HL-60/S4 treated with phorbol 12-myristate 13-acetate at 8.2 ng/mL for 4 days and 3 days (cell line): ENCODE measurements around the gene FBXO48.

Experiments used
- in situ Hi-C: fragments of 300-500 bp; cut with MboI; formaldehyde crosslinking; loops from 2 replicates; pipeline ENCODE4 v1.15.0; 2022; ENCODE audit warnings: low sequenced_read_pairs

FBXO48 gene, protein sequence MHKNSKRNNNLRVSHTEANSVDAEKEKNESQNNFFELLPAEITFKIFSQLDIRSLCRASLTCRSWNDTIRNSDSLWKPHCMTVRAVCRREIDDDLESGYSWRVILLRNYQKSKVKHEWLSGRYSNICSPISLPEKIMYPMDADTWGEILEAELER

DNA sequence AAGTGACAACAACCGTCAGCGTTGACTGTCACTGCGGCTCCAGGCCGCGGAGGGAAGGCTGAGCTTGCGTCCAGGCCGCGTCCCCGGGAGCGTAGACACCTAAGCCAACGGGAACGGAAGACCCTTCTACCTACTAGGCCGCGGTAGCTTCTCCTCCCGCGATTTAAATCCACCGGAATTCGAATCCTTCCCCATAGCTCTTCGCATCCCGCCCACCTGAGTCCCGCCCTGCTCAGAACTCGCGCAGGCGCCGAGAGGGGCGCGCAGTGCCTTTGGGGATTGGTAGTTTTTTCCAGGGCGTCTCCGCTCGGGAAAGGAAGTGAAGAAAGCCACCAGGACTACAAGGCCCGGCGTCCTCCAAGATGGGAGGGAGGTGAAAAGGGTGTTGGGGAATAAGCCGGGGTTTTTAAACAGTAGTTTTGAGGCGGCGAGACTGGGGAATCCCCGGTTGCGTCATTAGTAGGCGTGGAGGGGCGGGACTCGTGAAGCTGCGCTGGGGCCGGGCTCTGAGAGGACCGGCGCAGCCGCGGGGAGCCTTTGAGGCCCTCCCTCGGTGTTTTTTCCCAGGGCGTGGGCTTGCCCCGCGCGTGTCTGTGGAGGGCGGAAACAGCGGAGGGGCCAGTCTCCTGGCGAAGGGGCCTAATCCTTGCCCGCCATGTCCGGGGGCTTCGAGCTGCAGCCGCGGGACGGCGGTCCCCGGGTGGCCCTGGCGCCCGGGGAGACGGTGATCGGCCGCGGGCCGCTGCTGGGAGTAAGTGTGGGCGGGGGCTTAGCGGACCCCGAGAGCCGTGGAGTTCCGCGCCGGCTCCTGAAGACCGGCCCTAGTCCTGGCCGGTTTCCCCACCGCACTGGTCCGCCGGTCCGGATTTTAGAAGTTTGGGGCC is at the start of gene FBXO48, which contains the start of gene APLF:
TSS of gene FBXO48 (minus strand) at position 218 of the 884 bp plus-strand sequence. CDS start 2,149 bp downstream, outside the sequence.
TSS of gene APLF (plus strand) at position 509 of the 884 bp plus-strand sequence. CDS start at position 656, 147 bp downstream.
- in situ Hi-C loops, result loop anchor here (25.0 kb wide), 2 partner anchors 270 to 845 kb away; partner anchors contain the start of gene ARHGAP25

DNA sequence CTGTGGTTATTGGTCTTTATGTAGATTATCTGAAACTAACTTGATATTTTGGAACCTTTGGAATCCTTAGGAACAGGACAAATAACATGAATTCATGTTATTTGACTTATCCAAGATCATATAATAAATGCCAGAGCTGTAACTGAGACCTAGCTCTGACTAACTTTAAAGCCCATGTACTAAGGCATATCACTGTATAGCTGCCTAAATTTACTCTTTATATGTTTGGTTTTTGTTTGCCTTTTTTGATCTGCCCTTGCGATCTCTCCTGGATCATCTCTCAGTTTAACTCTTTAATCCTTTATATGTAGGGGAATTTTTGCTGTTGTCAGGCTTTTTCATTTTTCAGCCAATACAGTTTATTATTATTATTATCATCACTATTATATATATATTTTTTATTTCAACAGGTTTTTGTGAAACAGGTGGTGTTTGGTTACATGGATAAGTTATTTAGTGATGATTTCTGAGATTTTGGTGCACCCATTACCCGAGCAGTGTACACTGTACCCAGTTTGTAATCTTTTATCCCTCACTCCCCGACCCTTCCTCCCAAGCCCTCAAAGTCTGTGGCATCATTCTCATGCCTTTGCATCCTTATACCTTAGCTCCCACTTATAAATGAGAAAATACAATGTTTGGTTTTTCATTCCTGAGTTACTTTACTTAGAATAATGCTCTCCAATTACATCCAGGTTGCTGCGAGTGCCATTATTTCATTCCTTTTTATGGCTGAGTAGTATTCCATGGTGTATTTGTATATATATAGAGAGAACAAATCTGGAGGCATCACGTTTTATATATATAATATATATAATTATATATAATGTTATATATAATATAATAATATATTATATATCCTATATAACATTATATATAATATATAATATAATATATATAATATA is 49.2 kb upstream of the FBXO48 start:
- in situ Hi-C loops, result no loop called here

DNA sequence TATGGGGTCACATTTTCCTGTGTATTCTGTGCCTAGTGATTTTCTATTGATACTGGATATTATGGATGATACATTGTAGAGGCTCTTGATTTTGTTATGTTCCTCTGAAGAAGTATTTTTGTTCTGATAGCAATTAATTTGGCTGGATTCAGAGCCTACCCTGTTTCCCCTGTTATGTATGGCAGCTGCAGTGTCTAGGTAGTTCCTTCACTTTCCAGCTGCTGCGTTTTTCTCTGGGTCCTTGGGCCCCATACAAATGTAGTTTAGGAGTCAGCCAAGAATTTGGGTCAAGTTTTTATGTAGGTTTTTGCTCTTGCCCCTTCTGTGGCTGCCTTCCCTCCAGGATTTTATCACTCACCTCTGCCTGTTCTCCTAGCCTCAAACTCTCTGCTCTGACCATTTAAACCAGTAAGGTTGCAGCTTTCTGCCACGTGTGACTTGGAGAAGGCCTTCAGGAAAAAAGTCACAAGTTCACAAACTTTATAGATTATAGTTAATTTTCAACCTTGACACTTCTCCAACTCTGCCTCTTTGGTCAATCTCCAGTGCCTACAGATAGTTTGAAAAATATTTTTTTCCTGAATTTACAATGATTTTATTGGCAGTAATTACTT is 47.3 kb upstream of the FBXO48 start:
- in situ Hi-C loops, result no loop called here

DNA sequence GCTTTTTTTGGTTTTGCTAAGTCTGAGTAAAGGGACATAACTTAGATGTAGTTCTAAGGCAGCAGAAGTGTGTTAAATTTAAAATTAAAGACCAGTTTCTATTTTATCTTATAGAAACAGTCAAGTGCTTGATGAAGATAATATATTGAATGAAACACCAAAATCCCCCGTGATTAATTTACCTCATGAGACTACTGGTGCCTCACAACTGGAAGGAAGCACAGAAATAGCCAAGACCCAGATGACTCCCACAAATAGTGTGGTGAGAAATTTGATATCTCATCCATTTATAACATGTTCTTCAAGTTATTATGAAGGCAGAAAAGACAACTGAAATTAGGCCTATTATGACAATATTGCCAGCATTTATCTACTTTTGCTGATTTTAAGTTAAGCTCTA is 45.9 kb upstream of the FBXO48 start:
- in situ Hi-C loops, result no loop called here

DNA sequence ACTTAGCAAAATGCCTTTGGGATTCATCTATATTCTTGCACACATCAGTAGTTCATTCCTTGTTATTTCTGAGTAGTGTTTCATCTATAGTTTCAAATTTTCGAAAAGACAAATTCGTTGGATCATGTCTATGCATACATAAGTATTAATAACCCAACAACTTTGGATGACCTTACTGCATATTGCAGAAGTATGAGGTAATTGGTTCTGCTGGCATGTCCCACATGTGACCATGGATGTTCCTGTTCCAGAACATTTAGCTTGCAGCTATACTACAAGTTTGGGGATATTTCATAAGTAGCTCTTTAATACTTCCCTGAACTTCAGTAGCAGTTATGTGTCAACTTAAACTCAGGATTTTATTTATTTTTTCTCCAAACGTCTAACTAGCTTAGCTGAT is 45.2 kb upstream of the FBXO48 start:
- in situ Hi-C loops, result no loop called here

DNA sequence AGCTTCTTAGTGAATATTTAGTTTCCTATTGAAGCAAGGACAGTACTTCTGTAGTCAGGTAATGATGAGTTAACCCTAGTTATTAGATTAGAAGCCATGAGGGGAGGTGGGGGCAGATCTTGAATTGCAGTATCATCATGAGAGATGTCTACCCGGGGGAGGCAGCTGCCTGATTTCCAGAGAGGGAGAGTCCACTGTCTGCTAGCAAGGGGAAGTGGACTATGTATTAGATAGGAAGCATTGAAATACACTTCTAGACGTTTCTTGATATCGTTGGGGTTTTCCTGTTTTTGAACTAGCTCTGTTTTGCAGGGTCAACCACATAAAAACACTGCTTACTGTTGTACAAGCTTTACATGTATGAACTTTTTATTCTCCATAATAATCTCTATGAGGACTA is 39.1 kb upstream of the FBXO48 start:
- in situ Hi-C loops, result no loop called here

DNA sequence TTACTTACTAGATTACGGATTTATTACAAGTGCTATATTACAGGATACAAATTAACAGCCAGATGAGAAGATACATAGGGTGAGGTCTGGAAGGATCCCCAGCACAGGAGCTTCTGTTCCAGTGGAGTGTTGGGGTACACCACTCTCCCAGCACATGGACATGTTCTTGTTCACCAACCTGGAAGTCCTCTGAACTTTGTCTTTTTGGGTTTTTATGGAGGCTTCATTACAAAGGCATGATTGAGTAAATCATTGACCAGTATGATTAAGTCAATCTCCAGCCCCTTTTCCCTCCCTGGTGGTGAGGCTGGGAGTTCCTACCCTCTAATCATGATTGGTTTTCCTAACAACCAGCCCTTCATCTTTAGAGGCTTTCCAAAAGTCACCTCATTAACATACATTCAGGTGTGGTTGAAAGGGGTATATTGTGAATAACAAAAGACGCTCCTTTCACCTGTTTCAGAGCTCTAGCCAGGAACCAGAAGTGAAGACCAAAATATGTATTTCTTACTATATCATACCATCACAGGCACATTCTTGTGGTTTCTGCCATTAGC is 38.6 kb upstream of the FBXO48 start:
- in situ Hi-C loops, result no loop called here

DNA sequence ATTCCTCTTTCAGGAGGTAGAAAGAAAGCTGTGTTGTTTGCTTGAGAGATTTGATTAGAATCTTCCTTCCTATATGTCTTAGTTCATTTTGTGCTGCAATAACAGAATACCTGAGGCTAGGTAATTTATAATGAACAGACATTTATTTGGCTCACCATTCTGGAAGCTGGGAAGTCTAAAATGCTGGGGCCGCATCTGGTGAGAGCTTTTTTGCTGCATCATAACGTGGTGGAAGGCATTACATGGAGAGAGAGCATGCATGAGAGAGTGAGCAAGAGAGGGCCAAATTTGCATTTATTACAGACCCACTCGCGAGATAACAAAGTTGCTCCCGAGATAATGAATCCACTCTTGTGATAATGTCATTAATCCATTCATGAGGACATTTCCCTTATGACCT is 34.7 kb upstream of the FBXO48 start:
- in situ Hi-C loops, result no loop called here

DNA sequence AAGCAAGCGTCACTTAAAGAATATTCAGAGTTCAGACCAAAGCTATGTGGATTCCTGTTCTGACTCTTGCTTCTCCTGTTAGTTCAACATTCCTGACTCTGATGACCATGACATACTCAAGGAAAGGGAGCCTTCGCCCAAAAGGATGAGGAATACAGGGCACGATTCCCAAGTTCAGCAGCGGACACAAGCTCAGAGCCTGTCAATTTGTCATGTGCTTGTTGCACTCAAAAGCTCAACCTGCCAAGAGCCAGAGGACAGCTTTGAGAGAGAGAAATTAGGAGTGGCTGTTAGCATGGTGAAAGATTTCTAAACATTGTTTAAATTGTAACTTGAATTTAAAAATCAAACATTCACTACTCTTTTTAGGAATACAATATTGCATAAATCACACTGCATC is 33.6 kb upstream of the FBXO48 start:
- in situ Hi-C loops, result no loop called here

DNA sequence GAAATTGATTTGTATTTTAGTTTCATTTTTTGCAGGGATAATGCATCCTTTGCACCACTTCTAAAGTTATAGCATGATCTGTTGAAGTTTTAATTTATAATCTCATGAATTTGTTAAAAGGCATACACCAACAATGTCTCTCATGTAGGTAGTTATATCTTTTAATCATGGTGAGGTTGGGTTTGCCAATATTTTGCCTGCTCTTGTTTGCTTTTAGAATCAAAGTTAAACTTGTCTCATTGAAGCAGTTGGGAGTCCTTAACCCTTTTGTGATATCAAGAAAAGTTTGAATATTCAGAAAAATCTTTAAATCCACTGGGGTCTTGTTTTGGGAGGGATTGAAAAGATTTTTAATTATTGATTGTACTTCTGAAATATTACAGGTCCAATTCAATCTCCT is 32.0 kb upstream of the FBXO48 start:
- in situ Hi-C loops, result no loop called here

DNA sequence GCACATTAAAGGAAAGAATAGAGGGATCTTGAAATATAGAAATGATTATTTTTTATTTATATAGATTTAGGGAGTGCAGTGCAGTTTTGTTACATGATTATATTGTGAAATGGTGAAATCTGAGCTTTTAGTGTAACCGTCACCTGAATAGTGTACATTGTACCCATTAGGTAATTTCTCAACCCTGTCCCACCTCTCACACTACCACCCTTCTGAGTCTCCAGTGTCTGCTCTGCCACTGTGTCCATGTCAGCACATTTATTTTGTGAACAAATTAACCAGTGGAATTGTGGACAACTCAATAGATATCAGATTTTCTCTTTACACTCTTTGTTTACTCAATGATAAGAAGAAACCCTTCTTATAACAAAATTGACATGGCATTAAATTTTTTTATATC is 24.5 kb upstream of the FBXO48 start:
- in situ Hi-C loops, result no loop called here

DNA sequence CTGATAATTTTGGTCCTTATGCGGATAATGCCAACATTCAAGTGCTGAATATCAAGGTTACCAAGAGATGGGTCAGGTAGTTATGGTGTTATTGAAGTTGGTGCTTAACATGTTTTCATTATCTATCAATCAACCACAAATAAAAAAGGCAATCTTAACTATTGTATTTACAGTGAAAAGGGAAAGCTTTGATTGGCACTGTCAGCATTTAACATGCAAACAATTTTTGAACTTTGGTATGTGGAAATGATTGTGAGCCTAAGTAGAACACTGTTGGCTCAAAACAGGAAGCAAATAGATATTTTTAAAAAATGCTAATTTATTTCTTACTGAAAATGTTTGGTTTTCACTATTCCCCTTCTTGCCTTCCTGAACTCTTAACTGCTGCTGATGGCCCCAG is 22.2 kb upstream of the FBXO48 start:
- in situ Hi-C loops, result loop anchor here (10.0 kb wide), 1 partner anchor 426 kb away; no protein-coding TSS in a partner anchor

DNA sequence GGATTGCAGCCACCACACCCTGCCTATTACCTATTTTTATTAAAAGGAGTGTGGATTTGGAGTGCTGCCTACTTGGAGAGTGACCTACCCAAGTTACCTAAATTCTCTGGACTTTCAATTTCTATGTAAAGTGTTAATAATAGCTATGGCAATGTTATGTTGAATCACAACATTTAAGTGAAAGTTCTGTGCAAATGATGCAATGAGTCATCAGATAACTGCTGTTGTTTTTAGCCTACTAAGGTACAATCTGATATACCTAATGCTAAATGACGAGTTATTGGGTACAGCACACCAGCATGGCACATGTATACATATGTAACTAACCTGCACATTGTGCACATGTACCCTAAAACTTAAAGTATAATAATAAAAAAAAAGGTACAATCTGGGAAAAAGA is 21.5 kb upstream of the FBXO48 start:
- in situ Hi-C loops, result loop anchor here (10.0 kb wide), 1 partner anchor 426 kb away; no protein-coding TSS in a partner anchor

DNA sequence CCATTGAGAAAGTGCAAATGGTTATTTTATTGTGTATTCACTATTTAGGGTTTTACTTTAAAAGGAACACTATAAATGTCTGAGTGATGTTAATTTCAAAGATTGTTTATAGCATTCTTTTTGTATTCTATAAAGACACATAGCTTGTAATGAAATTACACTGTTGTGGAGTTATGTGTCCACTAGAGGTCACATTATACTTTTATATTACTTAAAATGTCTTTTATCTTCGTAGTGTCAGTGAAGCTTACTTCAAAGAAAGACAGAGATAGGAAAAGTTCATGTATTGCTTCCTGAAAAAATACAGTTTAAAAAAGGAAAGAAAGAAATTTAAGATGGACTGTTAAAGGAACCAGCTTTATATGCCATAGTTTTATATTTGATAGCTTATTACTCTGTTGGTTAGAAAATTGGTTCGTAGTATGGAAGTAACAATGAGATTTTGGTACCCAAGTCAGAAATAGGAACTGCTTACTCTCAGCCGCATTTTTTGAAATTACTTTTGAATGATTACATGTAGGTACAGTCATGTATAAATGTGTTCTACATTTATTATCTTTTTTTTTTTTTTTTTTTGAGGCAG is 20.8 kb upstream of the FBXO48 start:
- in situ Hi-C loops, result loop anchor here (10.0 kb wide), 1 partner anchor 427 kb away; no protein-coding TSS in a partner anchor

DNA sequence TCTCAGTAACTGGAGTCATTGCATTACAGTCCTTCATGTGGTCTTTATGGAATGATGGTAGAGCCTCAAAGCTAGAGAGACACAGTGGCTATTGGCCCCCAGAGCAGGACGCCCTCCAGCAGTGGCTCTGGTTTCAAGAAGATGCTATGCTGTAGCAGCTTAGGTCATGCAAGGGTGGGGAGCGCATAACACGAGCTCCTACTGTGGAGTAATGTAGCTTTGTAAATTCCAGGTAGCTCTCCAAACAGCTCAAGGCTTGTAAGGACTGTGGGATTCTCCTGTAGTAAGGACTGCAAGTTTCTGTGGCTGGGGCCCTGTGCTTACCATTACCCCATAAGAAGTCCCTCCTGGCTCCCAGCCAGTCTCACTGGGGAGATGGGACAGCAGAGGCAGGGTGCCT is 15.9 kb upstream of the FBXO48 start:
- in situ Hi-C loops, result loop anchor here (10.0 kb wide), 1 partner anchor 432 kb away; no protein-coding TSS in a partner anchor

DNA sequence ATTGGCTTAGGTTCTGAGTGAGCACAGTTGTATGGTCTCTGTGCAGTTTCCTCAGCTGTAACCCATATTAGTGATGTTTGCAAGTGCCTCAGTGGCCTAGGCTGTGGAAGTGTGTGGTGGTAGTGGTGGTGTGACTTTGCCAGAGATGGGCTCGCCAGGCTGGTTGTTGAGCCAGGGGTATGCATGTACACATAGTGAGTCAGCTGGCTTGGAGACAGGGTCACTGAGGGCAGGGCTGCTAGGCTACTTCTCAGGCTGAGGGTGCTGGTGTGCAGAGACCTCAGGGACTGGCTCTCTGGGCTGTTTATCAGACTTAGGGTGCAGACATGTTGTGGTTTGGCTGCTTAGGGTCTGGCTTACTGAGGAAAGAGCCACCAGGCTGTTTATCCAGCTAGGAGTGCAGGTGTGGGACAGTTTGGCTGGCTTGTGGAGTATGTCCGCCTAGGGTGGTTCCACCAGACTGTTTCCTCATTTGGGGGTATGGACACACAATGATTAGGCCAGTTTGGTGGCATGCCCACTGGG is 15.3 kb upstream of the FBXO48 start:
- in situ Hi-C loops, result loop anchor here (10.0 kb wide), 1 partner anchor 432 kb away; no protein-coding TSS in a partner anchor

DNA sequence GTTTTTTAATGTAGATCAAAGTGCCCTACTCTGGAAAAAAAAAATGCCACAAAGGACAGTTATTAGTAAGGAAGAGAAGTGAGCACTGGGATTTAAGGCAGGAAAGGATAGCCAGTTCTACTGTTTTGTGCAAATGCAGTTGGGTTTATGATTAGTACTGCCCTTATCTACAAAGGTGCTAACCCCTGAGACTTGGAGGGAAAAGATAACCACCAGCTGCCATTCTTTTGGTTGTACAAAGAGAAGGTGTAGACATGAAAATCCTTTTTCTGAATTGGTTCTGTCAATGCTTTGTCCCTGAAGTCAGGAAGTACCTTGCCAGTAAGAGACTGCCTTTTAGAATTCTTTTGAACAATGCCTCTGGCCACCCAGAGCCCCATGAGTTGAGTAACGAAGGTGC is 11.6 kb upstream of the FBXO48 start:
- in situ Hi-C loops, result no loop called here

DNA sequence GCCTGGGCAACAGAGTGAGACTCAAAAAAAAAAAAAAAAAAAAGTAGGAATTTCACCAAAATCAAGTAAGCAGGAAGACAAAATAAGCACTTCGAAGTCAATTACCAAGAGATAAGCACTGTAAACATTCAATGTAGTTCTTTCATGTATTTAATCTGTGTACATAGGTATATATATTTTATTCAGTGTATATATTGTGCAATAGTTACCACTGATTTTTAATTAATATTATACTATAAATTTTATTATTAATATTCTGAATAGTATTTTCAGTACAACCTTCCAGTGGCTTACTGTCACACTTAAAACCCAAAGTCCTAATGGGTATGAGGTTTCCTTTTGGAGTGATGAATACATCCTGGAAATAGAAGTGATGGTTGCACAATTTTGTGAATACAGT is 9.4 kb upstream of the FBXO48 start:
- in situ Hi-C loops, result no loop called here

DNA sequence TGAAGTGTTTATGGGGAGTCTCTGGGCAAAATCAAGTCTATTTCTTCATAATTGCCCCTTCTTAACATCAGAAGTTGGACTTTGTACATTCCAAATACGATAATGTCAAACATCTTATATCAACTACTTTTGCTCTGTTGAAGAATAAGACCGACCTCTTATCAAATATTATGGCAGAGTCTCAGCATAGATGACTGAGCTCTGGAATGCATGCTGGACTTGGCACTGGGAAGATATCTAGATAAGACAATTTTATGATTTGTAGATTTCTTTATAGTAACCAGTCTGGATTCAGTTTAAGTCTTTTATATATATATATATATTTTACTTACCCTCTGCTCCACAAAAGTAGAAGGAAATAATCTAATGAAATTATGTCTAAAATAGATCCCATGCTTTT is 8.5 kb upstream of the FBXO48 start:
- in situ Hi-C loops, result no loop called here

DNA sequence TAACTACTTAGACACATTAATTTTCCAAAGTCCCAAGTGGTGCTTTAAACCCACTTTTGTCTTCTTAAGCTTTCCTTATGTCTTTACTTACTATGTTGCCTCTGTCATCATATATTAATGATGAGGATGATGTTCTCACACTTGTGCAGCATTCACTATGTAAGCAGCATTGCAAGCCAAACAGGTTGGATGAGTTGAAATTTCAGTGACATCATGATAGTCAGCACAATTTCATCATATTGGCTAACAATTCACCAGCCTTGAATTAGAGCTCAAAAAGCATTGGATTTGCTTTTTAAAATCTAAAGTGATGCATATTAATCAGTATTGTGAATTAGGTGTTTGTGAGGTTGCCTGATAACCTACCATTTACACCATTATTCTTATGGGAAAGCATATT is 8.0 kb upstream of the FBXO48 start:
- in situ Hi-C loops, result no loop called here
